Esophagus (tissue), 2 donors: ENCODE measurements around the gene SZRD1. TPM values are rescaled to one million over a fixed set of nuclear protein-coding genes. Genes with fewer than 3 reads are reported as not detected.

Experiments
- H3K27ac ChIP-seq, 2 donors: one replicate each; pipeline ENCODE4 v1.5.1; 2013; ENCODE audit warnings: low read depth in 2 of 2, mild to moderate bottlenecking in 2 of 2, inconsistent platforms in 1 of 2, low read length in 1 of 2, moderate library complexity in 1 of 2
- H3K27me3 ChIP-seq, 2 donors: one replicate each; pipeline ENCODE4 v1.6.1; 2013; ENCODE audit warnings: low read length in 2 of 2, control low read depth in 1 of 2, mild to moderate bottlenecking in 1 of 2; ENCODE audit not compliant: insufficient read depth in 2 of 2, control insufficient read depth in 1 of 2
- H3K36me3 ChIP-seq, 2 donors: one replicate each; pipeline ENCODE4 v1.6.1; 2013; ENCODE audit warnings: low read length in 1 of 2; ENCODE audit not compliant: control insufficient read depth in 2 of 2, insufficient read depth in 2 of 2
- H3K4me1 ChIP-seq, 2 donors: one replicate each; pipeline ENCODE4 v1.6.1; 2013; ENCODE audit warnings: low read length in 1 of 2; ENCODE audit not compliant: control insufficient read depth in 2 of 2, insufficient read depth in 2 of 2
- H3K4me3 ChIP-seq, 2 donors: one replicate each; pipeline ENCODE4 v1.5.1; 2013; ENCODE audit warnings: low read length in 2 of 2, mild to moderate bottlenecking in 2 of 2, low read depth in 1 of 2, moderate library complexity in 1 of 2
- H3K9me3 ChIP-seq, 2 donors: one replicate each; pipeline ENCODE4 v1.6.1; 2013; ENCODE audit warnings: mild to moderate bottlenecking in 2 of 2, low read depth in 1 of 2, low read length in 1 of 2, moderate library complexity in 1 of 2; ENCODE audit not compliant: control insufficient read depth in 2 of 2, insufficient read depth in 1 of 2
- WGBS, 2 donors: extraction: QIAGEN DNeasy Blood & Tissue Kit; methylation state at CpG; one replicate each; pipeline ENCODE4 v1.1.7; 2013; 5-methylcytosine and 5-hydroxymethylcytosine counted together
- polyA plus RNA-seq, 2 donors: library from polyadenylated mRNA; stranded (reverse); fragments of 200-250 nt; gene quantifications; one replicate each; pipeline ENCODE4 v1.2.3, GENCODE V29; 2013
- donor health status: healthy with polysubstance abuse.
- donor health status: Bipolar disorder and iron deficiency.

SZRD1 gene
- polyA plus RNA-seq, 2 donors = 48.5 to 69.6 TPM

GRCh38 chr1:16410803-16411202 lies 43.8 kb downstream of the SZRD1 start:
- H3K27me3 ChIP-seq = no peaks in the 10 kb centered on the region
- H3K36me3 ChIP-seq = no peaks in the 10 kb centered on the region
- peaks cover 0 to 4% of the 10 kb centered on the region in 2 donors for H3K4me1 ChIP-seq
- WGBS, 2 donors = 97 to 98% methylated on average over 5 of the region's 5 CpGs
- no peak overlapping the region for H3K4me3 ChIP-seq
- H3K9me3 ChIP-seq = no peaks in the 10 kb centered on the region
- H3K27ac ChIP-seq = no peak overlapping the region

GRCh38 chr1:16413191-16413590 lies 46.1 kb downstream of the SZRD1 start:
- Histone ChIP-seq H3K27ac (no peak overlapping the region), H3K4me3 (no peak overlapping the region), H3K9me3 (no peaks in the 10 kb centered on the region), H3K27me3 (no peaks in the 10 kb centered on the region), H3K36me3 (no peaks in the 10 kb centered on the region), H3K4me1 (no peaks in the 10 kb centered on the region)
- whole genome bisulfite sequencing, 2 donors = 80 to 84% methylated on average over 3 of the region's 3 CpGs

GRCh38 chr1:16418823-16419425 lies 51.9 kb downstream of the SZRD1 start:
- Histone ChIP-seq H3K4me3 (no peak overlapping the region), H3K4me1 (peaks cover 0 to 2% of the 10 kb centered on the region in 2 donors), H3K27me3 (no peaks in the 10 kb centered on the region), H3K9me3 (no peaks in the 10 kb centered on the region), H3K36me3 (no peaks in the 10 kb centered on the region), H3K27ac (no peak overlapping the region)
- WGBS, 2 donors = 84 to 89% methylated on average over 7 of the region's 7 CpGs

GRCh38 chr1:16420424-16421118 lies 53.5 kb downstream of the SZRD1 start:
- no peak overlapping the region for H3K4me3 ChIP-seq

GRCh38 chr1:16421201-16421600 lies 54.2 kb downstream of the SZRD1 start:
- WGBS, 2 donors = 73 to 76% methylated on average over 7 of the region's 7 CpGs

More at GRCh38 chr1:16420424-16421118, 53.5 kb downstream of the SZRD1 start:
- H3K27me3 ChIP-seq = no peaks in the 10 kb centered on the region
- no peaks in the 10 kb centered on the region for H3K36me3 ChIP-seq
- H3K27ac ChIP-seq = no peak overlapping the region
- H3K4me1 ChIP-seq = peaks cover 0 to 2% of the 10 kb centered on the region in 2 donors
- no peaks in the 10 kb centered on the region for H3K9me3 ChIP-seq
- WGBS, 2 donors = 56 to 59% methylated on average over 9 of the region's 9 CpGs

GRCh38 chr1:16422041-16422440 lies 55.0 kb downstream of the SZRD1 start:
- Histone ChIP-seq H3K27ac (no peak overlapping the region), H3K4me3 (no peak overlapping the region), H3K27me3 (no peaks in the 10 kb centered on the region), H3K4me1 (peaks cover 0 to 2% of the 10 kb centered on the region in 2 donors), H3K36me3 (no peaks in the 10 kb centered on the region), H3K9me3 (no peaks in the 10 kb centered on the region)
- 82 to 95% methylated on average over 7 of the region's 7 CpGs for WGBS, 2 donors

More at GRCh38 chr1:16421201-16421600, 54.2 kb downstream of the SZRD1 start:
- Histone ChIP-seq H3K4me3 (no peak overlapping the region), H3K36me3 (no peaks in the 10 kb centered on the region), H3K27me3 (no peaks in the 10 kb centered on the region), H3K4me1 (peaks cover 0 to 2% of the 10 kb centered on the region in 2 donors), H3K9me3 (no peaks in the 10 kb centered on the region), H3K27ac (no peak overlapping the region)

- Histone ChIP-seq H3K36me3 (no peaks in the 10 kb centered on the region), H3K4me3 (no peak overlapping the region), H3K4me1 (peaks cover 0 to 2% of the 10 kb centered on the region in 2 donors), H3K9me3 (no peaks in the 10 kb centered on the region), H3K27ac (no peak overlapping the region), H3K27me3 (no peaks in the 10 kb centered on the region)
- 88 to 91% methylated on average over 10 of the region's 10 CpGs for WGBS, 2 donors
Observed at GRCh38 chr1:16425125-16426025, 58.3 kb downstream of the SZRD1 start.

GRCh38 chr1:16430606-16431005 lies 63.6 kb downstream of the SZRD1 start:
- no peaks in the 10 kb centered on the region for H3K36me3 ChIP-seq
- 77 to 86% methylated on average over 3 of the region's 3 CpGs for WGBS, 2 donors
- no peak overlapping the region for H3K27ac ChIP-seq
- H3K4me1 ChIP-seq = no peaks in the 10 kb centered on the region
- no peaks in the 10 kb centered on the region for H3K9me3 ChIP-seq
- no peak overlapping the region for H3K4me3 ChIP-seq
- H3K27me3 ChIP-seq = no peaks in the 10 kb centered on the region

GRCh38 chr1:16433030-16433429 lies 66.0 kb downstream of the SZRD1 start:
- Histone ChIP-seq H3K36me3 (no peaks in the 10 kb centered on the region), H3K4me1 (no peaks in the 10 kb centered on the region), H3K9me3 (no peaks in the 10 kb centered on the region), H3K4me3 (no peak overlapping the region), H3K27ac (no peak overlapping the region), H3K27me3 (no peaks in the 10 kb centered on the region)
- WGBS, 2 donors = 66 to 71% methylated on average over 9 of the region's 9 CpGs
